DND-41 (cell line): Measurements from ENCODE around the gene XPO6.

Experiments
- CTCF ChIP-seq: IDR thresholded peaks from 2 replicates; pipeline ENCODE4 v1.5.1; 2012; ENCODE audit warnings: borderline replicate concordance, low read length, moderate library complexity, mild to moderate bottlenecking; ENCODE audit not compliant: poor library complexity, severe bottlenecking; ENCODE audit errors: extremely low read depth
- EZH2 ChIP-seq: IDR thresholded peaks from 3 replicates; pipeline ENCODE4 v1.6.1; 2012; ENCODE audit warnings: borderline replicate concordance, low read depth, mild to moderate bottlenecking, moderate library complexity, low read length, inconsistent platforms; ENCODE audit not compliant: severe bottlenecking

GRCh38 chr16:28107232-28107631 lies 104.5 kb downstream of the XPO6 start:
- TF ChIP-seq EZH2 (no peak), CTCF (no peak)
